DOHH2 (cell line): ENCODE measurements around the gene ENOX1.

Experiments
- EZH2phosphoT487 ChIP-seq: fragments of 200-600 bp; sonication (generic); IDR thresholded peaks from 2 replicates; pipeline ENCODE4 v1.6.1; 2017; ENCODE audit warnings: borderline replicate concordance, mild to moderate bottlenecking, antibody characterized with exemption, low read length, moderate library complexity, mixed read lengths
- TF ChIP-seq, protein P1 (sequence below): fragments of 200-600 bp; sonication (generic); IDR thresholded peaks from one replicate; pipeline ENCODE4 v1.5.1; 2014; ENCODE audit warnings: antibody characterized with exemption, mild to moderate bottlenecking, low read depth, low read length; ENCODE audit not compliant: poor library complexity, severe bottlenecking

DNA sequence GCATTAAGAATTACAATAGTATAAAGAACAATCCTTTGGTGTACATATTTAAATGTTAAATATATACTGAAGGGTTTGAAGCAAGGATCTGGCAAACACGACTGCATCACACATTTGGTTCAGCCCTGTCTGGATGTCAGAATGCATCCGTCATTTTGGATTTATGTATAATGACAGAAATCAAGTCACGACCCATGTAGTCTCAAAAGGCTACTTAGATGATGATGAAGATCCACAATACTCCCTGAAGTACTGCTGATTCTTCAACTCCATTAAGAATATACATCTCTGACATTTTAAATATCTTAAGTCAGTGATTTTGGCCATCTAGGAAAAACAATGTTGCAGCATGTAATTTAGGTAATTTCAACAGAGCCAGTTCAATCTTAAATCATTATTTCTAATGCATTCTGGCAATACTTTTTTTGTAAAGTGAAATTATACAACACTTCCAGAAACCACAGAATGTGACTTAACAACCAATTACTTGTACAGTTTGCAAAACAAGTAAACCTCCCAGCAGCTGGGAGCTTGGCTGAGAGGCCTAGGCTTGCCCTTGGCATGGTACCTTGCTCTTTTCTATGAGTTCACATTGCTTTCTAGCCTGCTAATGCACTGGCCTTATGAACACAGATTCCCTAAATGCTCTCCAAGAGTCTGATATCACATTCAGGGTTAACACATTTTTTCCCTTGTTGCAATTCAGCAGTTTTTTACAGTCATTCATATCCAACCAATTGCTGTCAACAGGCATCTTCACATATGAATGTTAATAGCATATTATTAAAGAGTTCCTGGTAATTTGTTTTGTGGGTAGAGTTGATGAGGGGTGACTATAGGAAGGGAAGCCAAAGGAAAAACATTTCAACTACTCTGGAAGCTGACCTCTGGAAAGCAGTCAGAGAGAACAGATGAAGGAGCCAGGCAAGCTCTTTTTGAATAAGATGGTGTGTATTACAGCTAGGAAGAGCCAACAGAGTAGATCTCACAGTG is 175.2 kb downstream of the ENOX1 start:
- TF ChIP-seq, protein P1, sequence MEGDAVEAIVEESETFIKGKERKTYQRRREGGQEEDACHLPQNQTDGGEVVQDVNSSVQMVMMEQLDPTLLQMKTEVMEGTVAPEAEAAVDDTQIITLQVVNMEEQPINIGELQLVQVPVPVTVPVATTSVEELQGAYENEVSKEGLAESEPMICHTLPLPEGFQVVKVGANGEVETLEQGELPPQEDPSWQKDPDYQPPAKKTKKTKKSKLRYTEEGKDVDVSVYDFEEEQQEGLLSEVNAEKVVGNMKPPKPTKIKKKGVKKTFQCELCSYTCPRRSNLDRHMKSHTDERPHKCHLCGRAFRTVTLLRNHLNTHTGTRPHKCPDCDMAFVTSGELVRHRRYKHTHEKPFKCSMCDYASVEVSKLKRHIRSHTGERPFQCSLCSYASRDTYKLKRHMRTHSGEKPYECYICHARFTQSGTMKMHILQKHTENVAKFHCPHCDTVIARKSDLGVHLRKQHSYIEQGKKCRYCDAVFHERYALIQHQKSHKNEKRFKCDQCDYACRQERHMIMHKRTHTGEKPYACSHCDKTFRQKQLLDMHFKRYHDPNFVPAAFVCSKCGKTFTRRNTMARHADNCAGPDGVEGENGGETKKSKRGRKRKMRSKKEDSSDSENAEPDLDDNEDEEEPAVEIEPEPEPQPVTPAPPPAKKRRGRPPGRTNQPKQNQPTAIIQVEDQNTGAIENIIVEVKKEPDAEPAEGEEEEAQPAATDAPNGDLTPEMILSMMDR: no peak
- TF ChIP-seq EZH2phosphoT487: no peak
